NCI-H748 (cell line): ENCODE data around the gene LDLR.
"Not testable (repeated sequence)": the region's sequence is repeated elsewhere in the genome, so short reads cannot be mapped to it uniquely, and the experiment has no call there.

Source experiments
- DNase-seq: peaks from one replicate; lab custom pipeline; 2025; ENCODE audit not compliant: unreplicated experiment; lab: John Stamatoyannopoulos, UW

The LDLR gene

DNA sequence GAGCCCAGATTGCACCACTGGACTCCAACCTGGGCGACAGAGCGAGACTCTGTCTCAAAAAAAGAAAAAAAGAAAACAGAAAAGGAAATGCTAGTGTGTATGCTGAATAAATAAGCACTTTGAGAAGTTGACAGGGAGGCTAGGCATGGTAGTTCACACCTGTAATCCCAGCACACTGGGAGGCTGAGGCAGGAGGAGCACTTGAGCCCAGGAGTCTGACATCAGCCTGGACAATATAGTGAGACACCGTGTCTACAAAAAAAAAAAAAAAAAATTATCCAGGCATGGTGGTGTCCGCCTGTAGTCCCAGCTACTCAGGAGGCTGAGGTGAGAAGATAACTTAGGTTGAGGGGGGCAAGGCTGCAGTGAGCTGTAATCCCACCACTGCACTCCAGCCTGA is 19.1 kb upstream of the LDLR start:
- no peak for DNase-seq

DNA sequence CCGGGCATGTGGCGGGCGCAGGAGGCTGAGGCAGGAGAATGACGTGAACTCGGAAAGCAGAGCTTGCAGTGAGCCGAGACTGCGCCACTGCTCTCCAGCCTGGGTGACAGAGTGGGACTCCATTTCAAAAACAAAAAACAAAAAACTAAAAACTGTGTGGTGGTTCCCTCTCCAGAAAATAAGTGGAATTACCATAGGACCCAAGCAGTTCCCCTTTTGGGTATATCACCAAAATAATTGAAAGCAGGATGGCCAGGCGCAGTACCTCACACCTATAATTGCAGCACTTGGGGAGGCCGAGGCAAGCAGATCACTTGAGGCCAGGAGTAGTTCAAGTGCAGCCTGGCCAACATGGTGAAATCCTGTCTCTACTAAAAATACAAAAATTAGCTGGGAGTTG is 15.7 kb upstream of the LDLR start:
- DNase-seq, result no peak

DNA sequence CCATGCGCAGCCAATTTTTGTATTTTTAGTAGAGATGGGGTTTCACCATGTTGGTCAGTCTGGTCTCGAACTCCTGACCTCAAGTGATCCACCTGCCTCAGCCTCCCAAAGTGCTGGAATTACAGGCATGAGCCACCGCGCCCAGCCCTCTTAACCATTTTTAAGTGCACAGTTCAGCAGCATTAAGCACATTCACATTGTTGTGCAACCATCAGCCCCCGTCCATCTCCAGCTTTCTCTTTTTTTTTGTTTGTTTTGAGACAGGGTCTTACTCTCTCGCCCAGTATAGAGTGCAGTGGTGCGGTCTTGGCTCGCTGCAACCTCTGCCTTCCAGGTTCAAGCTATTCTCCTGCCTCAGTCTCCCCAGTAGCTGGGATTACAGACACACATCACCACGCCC is 12.5 kb upstream of the LDLR start:
- DNase-seq, result not testable (repeated sequence)

- no peak for DNase-seq
Measured at GRCh38 chr19:11078893-11079292, 10.4 kb upstream of the LDLR start.

DNA sequence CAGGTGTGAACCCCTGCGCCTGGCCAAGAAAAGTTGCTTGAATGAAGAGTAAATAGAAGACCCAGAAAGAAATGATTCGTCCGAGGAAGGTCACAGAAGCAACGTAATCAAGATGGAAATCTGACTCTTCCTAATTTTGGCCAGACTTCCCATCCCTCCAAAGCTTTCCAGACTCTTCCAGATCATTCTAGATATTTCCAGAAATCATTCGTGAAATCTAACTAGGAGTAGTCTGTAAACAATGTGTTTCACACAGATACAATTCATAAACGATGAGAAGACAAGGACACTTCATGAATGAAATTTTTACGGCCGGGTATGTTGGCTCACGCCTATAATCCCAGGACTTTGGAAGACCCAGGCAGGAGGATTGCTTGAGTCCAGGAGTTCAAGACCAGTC is 9.3 kb upstream of the LDLR start:
- no peak for DNase-seq

DNA sequence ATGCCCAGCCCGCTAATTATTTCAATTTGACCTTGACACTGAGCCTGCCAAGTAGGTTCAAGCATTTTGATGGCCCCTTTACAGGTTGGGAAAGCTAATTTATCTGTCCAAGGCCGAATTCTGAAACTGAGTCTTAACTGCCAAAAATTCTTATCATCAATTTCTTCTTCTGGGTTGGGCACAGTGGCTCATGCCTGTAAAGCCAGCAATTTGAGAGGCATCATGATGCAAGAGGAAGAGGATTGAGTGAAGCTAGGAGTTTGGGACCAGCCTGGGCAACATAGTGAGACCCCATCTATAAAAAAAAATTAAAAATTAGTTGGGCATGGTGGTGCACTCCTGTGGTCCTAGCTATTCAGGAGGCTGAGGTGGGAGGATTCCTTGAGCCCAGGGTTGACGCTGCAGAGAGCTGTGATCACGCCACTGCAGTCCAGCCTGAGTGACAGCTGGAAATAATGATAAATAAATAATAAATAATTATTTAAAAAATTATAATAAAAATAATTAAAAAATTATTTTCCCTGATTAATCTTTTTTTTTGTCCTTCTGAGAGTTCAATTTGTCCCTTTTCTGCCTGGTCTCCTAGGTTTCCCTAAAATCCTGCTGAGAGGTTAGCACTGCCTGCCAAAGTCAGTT is 1.3 kb upstream of the LDLR start:
- DNase-seq, result no peak

DNA sequence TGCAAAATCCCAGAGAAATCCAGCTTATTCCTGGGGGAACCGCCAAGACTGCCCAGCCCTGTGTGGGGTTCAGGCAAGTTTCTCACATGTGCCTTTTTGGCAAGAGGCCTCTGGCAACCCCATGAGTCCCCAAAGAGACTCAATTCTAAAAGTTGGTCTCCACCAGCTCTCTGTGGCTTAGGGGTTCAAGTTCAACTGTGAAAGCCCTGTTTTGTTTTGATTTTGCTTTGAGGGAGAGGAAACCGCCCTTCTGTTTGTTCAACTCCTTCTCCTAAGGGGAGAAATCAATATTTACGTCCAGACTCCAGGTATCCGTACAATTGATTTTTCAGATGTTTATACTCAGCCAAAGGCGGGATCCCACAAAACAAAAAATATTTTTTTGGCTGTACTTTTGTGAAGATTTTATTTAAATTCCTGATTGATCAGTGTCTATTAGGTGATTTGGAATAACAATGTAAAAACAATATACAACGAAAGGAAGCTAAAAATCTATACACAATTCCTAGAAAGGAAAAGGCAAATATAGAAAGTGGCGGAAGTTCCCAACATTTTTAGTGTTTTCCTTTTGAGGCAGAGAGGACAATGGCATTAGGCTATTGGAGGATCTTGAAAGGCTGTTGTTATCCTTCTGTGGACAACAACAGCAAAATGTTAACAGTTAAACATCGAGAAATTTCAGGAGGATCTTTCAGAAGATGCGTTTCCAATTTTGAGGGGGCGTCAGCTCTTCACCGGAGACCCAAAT is 583 bp upstream of the LDLR start:
- peak; percentile 53 for DNase-seq

DNA sequence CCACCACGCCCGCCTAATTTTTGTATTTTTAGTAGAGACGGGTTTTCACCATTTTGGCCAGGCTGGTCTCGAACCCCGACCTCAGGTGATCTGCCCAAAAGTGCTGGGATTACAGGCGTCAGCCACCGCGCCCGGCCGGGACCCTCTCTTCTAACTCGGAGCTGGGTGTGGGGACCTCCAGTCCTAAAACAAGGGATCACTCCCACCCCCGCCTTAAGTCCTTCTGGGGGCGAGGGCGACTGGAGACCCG is 676 bp downstream of the LDLR start:
- DNase-seq, result not testable (repeated sequence)

DNA sequence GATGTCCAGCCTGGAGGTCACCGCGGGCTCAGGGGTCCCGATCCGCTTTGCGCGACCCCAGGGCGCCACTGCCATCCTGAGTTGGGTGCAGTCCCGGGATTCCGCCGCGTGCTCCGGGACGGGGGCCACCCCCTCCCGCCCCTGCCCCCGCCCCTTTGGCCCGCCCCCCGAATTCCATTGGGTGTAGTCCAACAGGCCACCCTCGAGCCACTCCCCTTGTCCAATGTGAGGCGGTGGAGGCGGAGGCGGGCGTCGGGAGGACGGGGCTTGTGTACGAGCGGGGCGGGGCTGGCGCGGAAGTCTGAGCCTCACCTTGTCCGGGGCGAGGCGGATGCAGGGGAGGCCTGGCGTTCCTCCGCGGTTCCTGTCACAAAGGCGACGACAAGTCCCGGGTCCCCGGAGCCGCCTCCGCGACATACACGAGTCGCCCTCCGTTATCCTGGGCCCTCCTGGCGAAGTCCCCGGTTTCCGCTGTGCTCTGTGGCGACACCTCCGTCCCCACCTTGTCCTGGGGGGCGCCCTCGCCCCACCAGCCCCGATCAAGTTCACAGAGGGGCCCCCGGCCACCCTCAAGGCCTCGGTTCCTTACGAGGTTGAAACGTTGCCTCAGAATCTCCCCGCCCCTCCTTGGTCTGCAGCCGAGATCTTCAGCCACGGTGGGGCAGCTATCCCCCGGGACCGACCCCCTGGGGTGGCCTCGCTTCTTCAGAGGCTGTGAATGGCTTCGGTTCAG is 1.2 kb downstream of the LDLR start:
- peak; percentile 94 for DNase-seq

DNA sequence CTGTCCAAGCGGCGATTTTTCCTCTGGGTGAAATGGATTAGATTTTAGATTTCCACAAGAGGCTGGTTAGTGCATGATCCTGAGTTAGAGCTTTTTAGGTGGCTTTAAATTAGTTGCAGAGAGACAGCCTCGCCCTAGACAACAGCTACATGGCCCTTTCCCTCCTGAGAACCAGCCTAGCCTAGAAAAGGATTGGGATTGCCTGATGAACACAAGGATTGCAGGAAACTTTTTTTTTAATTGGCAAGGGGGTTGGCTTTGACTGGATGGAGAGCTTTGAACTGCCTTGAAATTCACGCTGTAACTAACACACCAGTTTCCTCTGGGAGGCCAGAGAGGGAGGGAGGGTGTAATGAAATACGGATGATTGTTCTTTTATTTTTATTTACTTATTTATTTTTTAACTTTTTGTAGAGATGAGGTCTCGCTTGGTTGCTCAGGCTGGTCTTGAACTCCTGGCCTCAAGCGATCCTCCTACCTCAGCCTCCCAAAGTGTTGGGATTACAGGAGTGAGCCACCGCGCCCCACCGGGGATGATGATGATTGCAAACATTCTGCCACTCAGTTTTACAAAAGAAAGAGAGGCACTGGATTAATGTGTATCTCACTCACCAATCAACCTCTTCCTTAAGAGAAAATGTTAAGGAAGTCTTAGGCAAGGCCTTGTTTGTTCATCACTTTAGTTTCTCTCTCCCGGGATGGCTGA is 1.9 kb downstream of the LDLR start:
- DNase-seq, result no peak

DNA sequence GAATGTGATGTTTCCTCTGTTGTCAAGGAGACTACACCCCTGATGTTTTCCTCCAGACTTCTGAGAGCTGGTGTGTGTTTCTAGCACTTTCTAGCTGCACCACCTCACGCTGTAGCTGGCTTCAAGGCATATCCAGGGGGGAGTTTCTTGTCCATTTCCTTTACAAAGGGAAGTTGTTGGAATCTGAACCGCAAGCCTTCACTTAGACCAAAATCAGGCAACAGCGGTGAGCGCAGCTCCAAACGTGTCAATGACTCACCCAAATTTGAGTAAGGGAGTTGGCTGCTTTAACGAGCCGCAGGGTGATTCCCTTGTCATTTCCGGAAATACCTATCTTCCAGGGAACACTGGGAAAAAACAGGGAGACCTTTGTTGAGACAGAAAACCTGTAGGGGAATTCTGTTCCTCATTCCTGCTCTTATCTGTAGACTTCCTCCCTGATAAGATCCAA is 2.5 kb downstream of the LDLR start:
- peak; percentile 3 for DNase-seq

GRCh38 chr19:11092181-11092538 is 2.9 kb downstream of the LDLR start:
- no peak for DNase-seq

- DNase-seq, result no peak
Measured at GRCh38 chr19:11093689-11094238, 4.5 kb downstream of the LDLR start.

GRCh38 chr19:11094520-11094894 is 5.2 kb downstream of the LDLR start:
- no peak for DNase-seq

GRCh38 chr19:11096210-11096841 is 7.1 kb downstream of the LDLR start:
- no peak for DNase-seq

GRCh38 chr19:11097367-11097766 is 8.1 kb downstream of the LDLR start:
- DNase-seq, result not testable (repeated sequence)

GRCh38 chr19:11098327-11098726 is 9.1 kb downstream of the LDLR start:
- DNase-seq, result no peak

- no peak for DNase-seq
Measured at GRCh38 chr19:11098861-11099260, 9.6 kb downstream of the LDLR start.

DNA sequence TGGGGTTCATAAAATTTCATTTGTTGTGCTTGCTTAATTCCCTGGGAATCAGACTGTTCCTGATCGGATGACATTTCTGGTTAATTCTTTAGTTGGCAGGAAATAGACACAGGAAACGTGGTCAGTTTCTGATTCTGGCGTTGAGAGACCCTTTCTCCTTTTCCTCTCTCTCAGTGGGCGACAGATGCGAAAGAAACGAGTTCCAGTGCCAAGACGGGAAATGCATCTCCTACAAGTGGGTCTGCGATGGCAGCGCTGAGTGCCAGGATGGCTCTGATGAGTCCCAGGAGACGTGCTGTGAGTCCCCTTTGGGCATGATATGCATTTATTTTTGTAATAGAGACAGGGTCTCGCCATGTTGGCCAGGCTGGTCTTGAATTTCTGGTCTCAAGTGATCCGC is 10.8 kb downstream of the LDLR start:
- DNase-seq, result no peak

DNA sequence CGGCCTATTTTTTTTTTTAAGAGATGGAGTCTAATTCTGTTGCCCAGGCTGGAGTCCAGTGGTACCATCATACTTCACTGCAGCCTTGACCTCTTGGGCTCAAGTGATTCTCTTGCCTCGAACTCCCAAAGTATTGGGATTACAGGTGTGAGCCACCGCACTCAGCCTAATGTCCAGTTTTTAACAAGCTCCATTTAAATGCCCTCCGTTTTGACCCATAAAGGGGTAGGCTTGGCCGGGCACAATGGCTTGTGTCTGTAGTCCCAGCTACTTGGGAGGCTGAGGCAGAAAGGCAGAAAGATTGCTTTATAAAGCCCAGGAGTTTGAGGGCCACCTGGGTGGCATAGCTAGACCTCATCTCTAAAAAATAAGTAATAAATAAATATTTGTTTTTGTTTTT is 11.8 kb downstream of the LDLR start:
- no peak for DNase-seq

DNA sequence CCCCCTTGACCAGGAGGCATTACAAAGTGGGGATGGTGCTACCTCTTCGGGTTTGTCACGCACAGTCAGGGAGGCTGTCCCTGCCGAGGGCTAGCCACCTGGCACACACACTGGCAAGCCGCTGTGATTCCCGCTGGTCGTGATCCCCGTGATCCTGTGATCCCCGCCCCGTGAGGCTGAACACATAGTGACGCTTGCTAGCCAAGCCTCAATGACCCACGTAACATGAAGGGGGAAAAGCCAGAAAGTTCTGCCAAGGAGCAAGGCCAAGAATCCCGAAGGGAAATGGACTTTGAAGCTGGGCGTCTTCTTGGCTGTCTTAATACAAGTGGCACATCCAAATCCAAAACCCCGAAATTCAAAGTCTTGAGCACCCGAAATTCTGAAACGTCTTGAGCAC is 13.7 kb downstream of the LDLR start:
- DNase-seq, result no peak
